GM21423 (cell line): ENCODE data around the gene CORO6.

Experiments
- ATAC-seq: cut with Tn5 transposase; IDR thresholded peaks from one replicate; pipeline ENCODE4 v1.9.1; 2021; ENCODE audit warnings: mild to moderate bottlenecking, moderate library complexity; ENCODE audit not compliant: unreplicated experiment

CORO6 gene

GRCh38 chr17:29578626-29579485 lies 43.9 kb downstream of the CORO6 start:
- ATAC-seq = no peak

GRCh38 chr17:29577385-29578211 lies 45.1 kb downstream of the CORO6 start:
- no peak for ATAC-seq

DNA sequence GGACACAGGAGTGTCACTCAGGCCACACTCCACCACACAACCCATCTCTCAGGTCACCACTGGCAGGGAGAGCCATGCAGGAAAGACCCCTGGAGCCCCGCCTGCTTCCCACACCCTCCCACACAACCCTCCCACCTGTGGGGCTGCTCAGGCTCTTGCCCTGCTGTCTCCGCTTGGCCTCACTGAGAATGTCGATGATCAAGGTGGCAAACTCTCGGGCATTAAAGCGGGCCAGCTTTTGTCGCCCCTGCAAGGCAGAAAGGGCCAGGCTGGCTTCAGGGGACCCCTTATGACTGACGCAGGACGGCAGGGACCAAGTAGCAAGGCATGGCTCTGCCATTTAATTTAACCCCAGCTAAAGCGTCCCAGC lies 45.7 kb downstream of the CORO6 start:
- ATAC-seq = no peak

DNA sequence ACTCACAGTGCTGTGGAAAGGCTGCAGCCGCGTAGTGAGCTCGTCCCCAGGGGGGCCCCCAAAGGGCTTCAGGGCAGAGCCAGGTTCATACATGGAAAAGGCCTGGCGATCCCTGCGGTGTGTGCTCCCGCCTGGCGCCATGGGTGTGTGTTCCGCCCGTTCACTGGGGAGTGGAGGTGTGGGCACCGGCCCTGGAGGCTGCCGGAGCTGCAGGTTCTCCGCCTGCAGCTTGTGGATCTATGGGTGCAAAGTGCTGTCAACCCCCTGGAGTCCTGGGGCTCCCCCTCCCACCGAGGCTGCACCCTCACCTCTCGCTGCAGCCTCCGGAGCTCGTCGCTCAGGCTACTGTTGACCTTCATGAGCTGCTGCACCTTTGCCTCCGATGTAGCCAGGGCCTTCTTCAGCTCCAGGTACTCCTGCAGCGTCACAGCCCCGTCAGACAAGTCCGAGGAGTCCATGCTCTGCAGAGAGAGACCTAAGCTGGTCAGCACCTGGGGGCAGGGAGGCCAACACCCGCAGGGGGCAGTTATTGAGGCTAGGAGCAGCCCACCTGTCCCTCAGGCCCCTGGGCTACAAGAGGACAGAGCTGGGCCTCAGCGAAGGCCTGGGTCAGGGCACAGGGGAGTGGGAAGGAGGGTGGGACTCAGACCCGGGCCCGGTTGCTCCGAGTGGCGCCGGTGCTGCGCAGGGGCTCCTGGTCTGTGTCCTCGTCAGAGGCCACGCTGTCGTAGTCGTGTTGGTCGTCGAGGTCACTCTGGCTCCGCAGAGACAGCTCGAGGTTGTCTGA lies 46.3 kb downstream of the CORO6 start:
- no peak for ATAC-seq

- ATAC-seq = no peak
These were observed 47.0 kb downstream of the CORO6 start for GRCh38 chr17:29575511-29576213.

DNA sequence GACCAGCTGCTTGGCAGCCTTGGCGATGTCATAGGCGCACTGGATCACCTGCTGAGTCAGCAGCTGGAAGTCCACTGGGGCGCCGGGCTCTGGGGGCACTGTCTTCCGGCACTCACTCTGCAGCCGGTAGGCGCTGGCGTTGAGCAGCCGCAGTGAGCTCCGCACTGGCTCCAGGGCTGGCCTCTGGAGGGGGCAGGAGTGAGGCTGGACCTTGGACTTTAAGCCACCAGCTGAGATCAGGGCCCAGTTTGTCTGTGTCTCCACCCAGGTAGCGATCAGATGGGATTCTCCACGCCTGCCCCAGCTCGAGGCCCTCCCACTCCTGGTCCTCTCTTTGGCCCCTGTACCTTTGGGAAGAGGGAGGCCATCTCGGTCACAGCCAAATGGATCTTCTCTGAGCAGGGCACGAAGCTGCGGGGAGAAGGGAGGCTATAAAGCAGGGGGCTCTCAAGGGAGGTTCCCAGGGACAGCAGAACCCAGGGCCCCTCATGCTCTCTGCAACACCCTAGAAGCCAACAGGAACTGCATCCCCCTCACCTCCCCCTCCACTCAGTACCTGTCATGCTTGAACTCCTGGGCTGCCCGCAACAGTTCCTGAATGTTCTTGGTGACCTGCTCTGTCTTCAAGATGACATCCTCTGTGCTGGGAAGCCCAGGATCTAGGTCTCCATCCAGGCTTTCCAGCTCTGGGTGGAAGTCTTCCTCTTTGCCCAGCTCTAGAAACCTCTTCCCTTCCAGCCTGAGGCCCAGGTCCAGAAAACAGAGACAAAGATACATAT lies 47.8 kb downstream of the CORO6 start:
- ATAC-seq = no peak

GRCh38 chr17:29573871-29574731 lies 48.6 kb downstream of the CORO6 start:
- no peak for ATAC-seq

- ATAC-seq = no peak
These were observed 49.2 kb downstream of the CORO6 start for GRCh38 chr17:29573558-29573869.

DNA sequence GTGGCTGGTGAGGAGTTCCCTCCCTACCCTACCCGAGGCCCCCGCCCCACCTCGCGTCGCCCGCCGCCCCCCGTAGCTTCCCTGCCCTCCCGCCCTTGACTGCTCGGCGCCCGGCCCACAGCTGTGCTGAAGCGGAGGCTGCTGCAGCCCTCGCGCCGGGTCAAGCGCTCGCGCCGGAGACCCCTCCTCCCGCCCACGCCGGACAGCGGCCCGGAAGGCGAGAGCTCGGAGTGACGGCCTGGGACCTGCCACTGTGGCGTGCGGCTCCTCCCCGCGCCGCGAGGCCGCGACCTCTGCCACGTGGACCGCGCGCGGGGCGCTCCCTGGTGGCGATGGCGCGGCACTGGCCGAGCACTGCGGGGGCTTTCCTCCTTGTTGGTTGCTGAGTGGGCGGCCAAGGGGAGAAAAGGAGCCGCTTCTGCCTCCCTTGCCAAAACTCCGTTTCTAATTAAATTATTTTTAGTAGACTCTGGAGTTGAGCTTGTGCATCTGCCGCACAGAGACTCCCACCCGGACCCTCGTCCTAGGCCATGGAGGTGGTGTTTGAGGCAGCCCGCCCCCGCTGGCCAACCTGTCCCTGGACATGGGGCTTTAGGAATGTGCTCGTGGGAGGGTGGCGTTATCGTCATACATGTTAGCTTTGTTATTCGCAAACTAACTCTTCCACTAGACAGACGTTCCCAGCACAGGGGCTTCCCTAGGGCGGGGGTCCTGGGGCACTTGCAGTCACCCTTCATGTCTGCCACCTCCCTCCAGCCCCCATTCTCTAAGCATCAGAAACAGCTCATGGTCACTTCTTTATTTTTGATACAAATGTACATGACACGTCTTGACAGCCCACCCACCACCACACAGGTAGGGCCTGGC lies 49.8 kb downstream of the CORO6 start:
- ATAC-seq = no peak

GRCh38 chr17:29571883-29572681 lies 50.6 kb downstream of the CORO6 start:
- ATAC-seq = no peak

GRCh38 chr17:29571486-29571882 lies 51.2 kb downstream of the CORO6 start:
- ATAC-seq = no peak

DNA sequence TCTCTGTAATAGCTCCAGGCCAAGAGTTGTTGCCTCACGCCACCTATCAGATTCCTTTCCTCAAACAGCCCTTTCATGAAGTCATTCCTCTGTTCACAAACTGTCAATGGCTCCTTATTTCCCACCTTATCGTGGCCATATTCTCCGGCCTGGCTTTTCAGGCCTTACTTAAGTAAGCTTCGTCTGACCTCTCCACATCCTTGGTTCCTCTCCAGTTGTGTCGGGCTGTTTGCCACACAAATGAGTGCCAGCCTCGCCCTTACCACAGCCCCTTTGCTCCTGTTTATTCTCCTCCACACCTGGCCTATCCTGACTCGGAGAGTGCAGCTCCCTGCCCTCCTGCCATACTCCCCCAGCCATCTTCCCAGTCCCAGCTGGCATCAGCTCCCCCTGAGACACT lies 52.2 kb downstream of the CORO6 start:
- no peak for ATAC-seq

DNA sequence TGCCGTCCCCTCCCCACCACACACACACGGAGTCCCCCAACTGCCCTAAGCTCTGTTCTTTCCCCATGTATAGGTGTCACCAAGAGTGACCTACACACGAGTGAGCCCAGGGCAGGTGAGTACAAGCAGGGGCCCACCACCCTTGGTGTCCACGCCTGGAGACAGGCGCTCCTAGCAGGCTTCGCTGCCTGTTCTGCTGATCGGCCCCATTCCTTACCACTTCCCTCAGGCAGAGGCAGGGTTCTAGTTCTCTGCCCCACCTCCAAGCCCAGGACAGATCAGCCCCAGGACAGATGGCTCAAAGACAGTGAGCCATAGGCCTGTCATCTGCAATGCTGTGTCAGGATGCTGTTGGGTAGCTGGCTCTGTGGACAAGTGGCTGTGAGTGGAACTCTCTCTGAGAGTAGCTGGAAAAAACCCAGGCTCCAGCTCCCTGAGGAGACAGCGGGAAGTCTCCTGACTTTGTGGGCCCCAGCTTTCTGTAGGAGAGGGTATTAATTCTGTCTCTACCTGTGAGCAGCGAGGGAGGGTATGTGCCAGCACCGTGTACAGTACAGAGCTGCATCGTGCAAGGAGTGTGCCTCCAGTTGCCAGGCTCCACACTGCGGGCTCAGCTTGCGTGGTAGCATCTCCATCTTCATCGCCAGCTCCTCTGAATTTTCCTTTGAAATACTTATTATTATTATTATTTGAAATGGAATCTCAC lies 53.3 kb downstream of the CORO6 start:
- no peak for ATAC-seq

- peak; percentile 33 for ATAC-seq
These were observed 54.1 kb downstream of the CORO6 start, which contains the start of gene TP53I13 for GRCh38 chr17:29568331-29569244. Gene TP53I13, plus strand, starts transcription at chr17:29568701. Its CDS starts 58 bp downstream, at chr17:29568759.

GRCh38 chr17:29567554-29568330 lies 55.0 kb downstream of the CORO6 start:
- peak; percentile 25 for ATAC-seq
